GM12874 (cell line): ENCODE measurements around the gene NHERF1.

Source experiments
- CTCF ChIP-seq: IDR thresholded peaks from 2 replicates; pipeline ENCODE4 v1.5.1; 2011; ENCODE audit warnings: low read depth, mild to moderate bottlenecking, control low read depth, low read length, moderate library complexity; ENCODE audit not compliant: insufficient read depth

The NHERF1 gene

GRCh38 chr17:74712756-74713155, 35.7 kb upstream of the NHERF1 start, which contains the start of gene CD300LF:
CD300LF (minus strand) TSS chr17:74712923; CDS start chr17:74712866, 57 bp downstream.
- no peak for TF ChIP-seq CTCF

- TF ChIP-seq CTCF: no peak
These were observed 35.2 kb upstream of the NHERF1 start for GRCh38 chr17:74713171-74713755.

- TF ChIP-seq CTCF: no peak
These were observed 33.3 kb upstream of the NHERF1 start for GRCh38 chr17:74715144-74715543.

GRCh38 chr17:74720506-74720905, 27.9 kb upstream of the NHERF1 start:
- TF ChIP-seq CTCF: no peak

GRCh38 chr17:74722782-74723181, 25.6 kb upstream of the NHERF1 start:
- no peak for TF ChIP-seq CTCF

GRCh38 chr17:74723891-74724290, 24.5 kb upstream of the NHERF1 start:
- no peak for TF ChIP-seq CTCF

- no peak for TF ChIP-seq CTCF
These were observed 23.3 kb upstream of the NHERF1 start for GRCh38 chr17:74725111-74725510.
